PFSK-1 (cell line): ENCODE data around the gene RPUSD4.

Experiments used
- POLR2AphosphoS5 ChIP-seq: IDR thresholded peaks from 2 replicates; pipeline ENCODE4 v1.6.1; 2012; ENCODE audit warnings: low read depth, mild to moderate bottlenecking, control low read depth, low read length, moderate library complexity
- SIN3A ChIP-seq: IDR thresholded peaks from 2 replicates; pipeline ENCODE4 v1.6.1; 2012; ENCODE audit warnings: mild to moderate bottlenecking, low read length, moderate library complexity, borderline replicate concordance; ENCODE audit not compliant: insufficient read depth

- TF ChIP-seq SIN3A, result peak; percentile 68; the same call in 1 of the 2 replicates
- peak; percentile 43; the same call in 1 of the 2 replicates for TF ChIP-seq POLR2AphosphoS5
These were observed 57.5 kb downstream of the RPUSD4 start for GRCh38 chr11:126153972-126154371.
